HEK293T (cell line): ENCODE data around the gene ZNF287.
"Not testable (repeated sequence)": the region's sequence is repeated elsewhere in the genome, so short reads cannot be mapped to it uniquely, and the experiment has no call there.

Experiments used
- ARNT ChIP-seq: fragments of 450-650 bp; IDR thresholded peaks from 2 replicates; pipeline ENCODE4 v1.6.1; 2017; ENCODE audit warnings: mild to moderate bottlenecking
- CTBP1 ChIP-seq: fragments of 450-650 bp; IDR thresholded peaks from 2 replicates; pipeline ENCODE4 v1.6.1; 2016; ENCODE audit warnings: borderline replicate concordance
- ELF4 ChIP-seq: fragments of 450-650 bp; IDR thresholded peaks from 2 replicates; pipeline ENCODE4 v1.6.1; 2017; ENCODE audit warnings: antibody characterized with exemption
- FOXA1 ChIP-seq: fragments of 450-650 bp; IDR thresholded peaks from 2 replicates; pipeline ENCODE4 v1.6.1; 2016; ENCODE audit warnings: mild to moderate bottlenecking
- FOXK2 ChIP-seq: fragments of 450-650 bp; IDR thresholded peaks from 2 replicates; pipeline ENCODE4 v1.6.1; 2016; ENCODE audit warnings: mild to moderate bottlenecking
- HDGF ChIP-seq: fragments of 450-650 bp; IDR thresholded peaks from 2 replicates; pipeline ENCODE4 v1.6.1; 2017; ENCODE audit warnings: antibody characterized with exemption, borderline replicate concordance
- LEF1 ChIP-seq: fragments of 450-650 bp; IDR thresholded peaks from 2 replicates; pipeline ENCODE4 v1.6.1; 2017; ENCODE audit warnings: mild to moderate bottlenecking, borderline replicate concordance
- NFRKB ChIP-seq: fragments of 450-650 bp; IDR thresholded peaks from 2 replicates; pipeline ENCODE4 v1.6.1; 2016; ENCODE audit warnings: mild to moderate bottlenecking, moderate library complexity
- SP1 ChIP-seq: fragments of 450-650 bp; IDR thresholded peaks from 2 replicates; pipeline ENCODE4 v1.6.1; 2017
- SUZ12 ChIP-seq: fragments of 450-650 bp; IDR thresholded peaks from 2 replicates; pipeline ENCODE4 v1.6.1; 2016; ENCODE audit warnings: mild to moderate bottlenecking
- ZNF384 ChIP-seq: fragments of 450-650 bp; IDR thresholded peaks from 2 replicates; pipeline ENCODE4 v1.6.1; 2016
- TF ChIP-seq, protein P1 (sequence below): fragments of 450-650 bp; IDR thresholded peaks from 2 replicates; pipeline ENCODE4 v1.6.1; 2016

DNA sequence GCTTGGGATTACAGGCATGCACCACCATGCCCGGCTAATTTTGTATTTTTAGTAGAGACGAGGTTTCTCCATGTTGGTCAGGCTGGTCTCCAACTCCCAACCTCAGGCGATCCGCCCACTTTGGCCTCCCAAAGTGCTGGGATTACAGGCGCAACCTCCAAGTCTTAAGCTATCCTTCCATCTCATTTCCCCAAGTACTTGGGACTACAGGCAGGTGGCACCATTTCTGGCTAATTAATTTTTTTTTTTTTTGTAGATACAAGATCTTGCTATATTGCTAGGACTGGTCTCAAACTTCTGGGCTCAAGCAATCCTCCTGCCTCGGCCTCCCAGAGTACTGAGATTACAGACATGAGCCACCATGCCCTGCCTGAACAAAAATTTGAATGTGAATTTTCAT, 43.4 kb downstream of the ZNF287 start:
- not testable (repeated sequence) for TF ChIP-seq SP1, NFRKB, ZNF384, CTBP1, FOXK2, HDGF, FOXA1, ARNT, LEF1, SUZ12, ELF4
- TF ChIP-seq, protein P1, sequence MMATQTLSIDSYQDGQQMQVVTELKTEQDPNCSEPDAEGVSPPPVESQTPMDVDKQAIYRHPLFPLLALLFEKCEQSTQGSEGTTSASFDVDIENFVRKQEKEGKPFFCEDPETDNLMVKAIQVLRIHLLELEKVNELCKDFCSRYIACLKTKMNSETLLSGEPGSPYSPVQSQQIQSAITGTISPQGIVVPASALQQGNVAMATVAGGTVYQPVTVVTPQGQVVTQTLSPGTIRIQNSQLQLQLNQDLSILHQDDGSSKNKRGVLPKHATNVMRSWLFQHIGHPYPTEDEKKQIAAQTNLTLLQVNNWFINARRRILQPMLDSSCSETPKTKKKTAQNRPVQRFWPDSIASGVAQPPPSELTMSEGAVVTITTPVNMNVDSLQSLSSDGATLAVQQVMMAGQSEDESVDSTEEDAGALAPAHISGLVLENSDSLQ, result not testable (repeated sequence)
